ENCODE results near the gene KRTAP10-5.

The KRTAP10-5 gene

DNA sequence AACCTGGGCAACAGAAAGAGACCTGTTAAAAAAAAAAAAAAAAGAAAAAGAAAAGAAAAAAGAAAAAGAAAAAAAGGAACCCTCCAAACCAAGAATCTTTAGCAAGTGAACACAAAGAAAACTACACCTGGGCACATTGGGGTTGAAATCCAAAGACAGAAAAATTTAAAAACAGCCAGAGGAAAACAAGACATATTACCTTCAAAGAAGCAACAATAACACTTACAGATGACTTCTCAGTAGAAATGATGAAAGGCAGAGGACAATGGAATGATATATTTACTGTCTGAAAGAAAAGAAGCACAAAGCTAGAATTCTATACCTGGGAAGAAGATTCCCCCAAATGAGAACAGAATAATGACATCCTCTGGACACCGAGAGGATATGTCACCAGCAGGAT, 37.7 kb downstream of the KRTAP10-5 start:
- H3K27ac ChIP-seq = no peak overlapping the region
- in situ Hi-C loops (cut with HindIII; ENCODE audit: low pct_ligation_motif_present, low sequenced_read_pairs) = no loop called here
- no peak overlapping the region for H3K4me3 ChIP-seq (ENCODE audit: low read depth, low read length)
- no peaks in the 10 kb centered on the region for H3K36me3 ChIP-seq (replicated peaks)
- no peak for DNase-seq
- no peaks in the 10 kb centered on the region for H3K27me3 ChIP-seq (replicated peaks)
- TF ChIP-seq, protein P1, sequence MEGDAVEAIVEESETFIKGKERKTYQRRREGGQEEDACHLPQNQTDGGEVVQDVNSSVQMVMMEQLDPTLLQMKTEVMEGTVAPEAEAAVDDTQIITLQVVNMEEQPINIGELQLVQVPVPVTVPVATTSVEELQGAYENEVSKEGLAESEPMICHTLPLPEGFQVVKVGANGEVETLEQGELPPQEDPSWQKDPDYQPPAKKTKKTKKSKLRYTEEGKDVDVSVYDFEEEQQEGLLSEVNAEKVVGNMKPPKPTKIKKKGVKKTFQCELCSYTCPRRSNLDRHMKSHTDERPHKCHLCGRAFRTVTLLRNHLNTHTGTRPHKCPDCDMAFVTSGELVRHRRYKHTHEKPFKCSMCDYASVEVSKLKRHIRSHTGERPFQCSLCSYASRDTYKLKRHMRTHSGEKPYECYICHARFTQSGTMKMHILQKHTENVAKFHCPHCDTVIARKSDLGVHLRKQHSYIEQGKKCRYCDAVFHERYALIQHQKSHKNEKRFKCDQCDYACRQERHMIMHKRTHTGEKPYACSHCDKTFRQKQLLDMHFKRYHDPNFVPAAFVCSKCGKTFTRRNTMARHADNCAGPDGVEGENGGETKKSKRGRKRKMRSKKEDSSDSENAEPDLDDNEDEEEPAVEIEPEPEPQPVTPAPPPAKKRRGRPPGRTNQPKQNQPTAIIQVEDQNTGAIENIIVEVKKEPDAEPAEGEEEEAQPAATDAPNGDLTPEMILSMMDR (IDR thresholded peaks at IDR 0.05; ENCODE audit: low read depth, low read length, missing control alignments) = no peak

DNA sequence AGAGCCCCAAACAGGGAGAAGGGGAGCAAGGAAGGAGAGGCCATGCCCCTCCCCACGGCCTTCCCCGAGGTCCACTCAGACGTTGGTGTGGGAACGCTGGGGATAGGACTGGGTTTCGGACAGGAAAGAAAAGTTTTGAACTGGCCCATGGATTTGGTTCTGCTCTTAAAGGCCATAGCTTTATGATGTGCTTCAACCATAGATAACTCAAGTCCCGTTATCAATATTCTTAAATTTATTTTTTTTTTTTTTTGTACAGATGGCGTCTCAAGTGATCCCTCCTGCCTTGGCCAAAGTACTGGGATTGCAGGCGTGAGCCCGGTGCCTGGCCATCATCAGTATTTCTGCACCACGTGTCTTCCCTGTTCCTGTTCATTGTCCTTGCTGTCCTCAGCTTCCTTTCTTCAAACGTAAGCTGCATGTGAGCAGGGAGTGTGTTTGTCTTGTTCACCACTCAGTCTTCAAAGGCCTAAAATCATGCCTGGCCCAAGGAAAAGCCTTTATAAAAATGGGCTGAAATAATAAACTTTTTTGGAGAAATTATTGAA, 39.6 kb downstream of the KRTAP10-5 start:
- Histone ChIP-seq H3K27me3 (replicated peaks) (no peaks in the 10 kb centered on the region), H3K27ac (no peak overlapping the region), H3K36me3 (replicated peaks) (no peaks in the 10 kb centered on the region), H3K4me3 (ENCODE audit: low read depth, low read length) (no peak overlapping the region)
- TF ChIP-seq, protein P1 (IDR thresholded peaks at IDR 0.05; ENCODE audit: low read depth, low read length, missing control alignments) = no peak
- in situ Hi-C loops (cut with HindIII; ENCODE audit: low pct_ligation_motif_present, low sequenced_read_pairs) = no loop called here
- DNase-seq = no peak

DNA sequence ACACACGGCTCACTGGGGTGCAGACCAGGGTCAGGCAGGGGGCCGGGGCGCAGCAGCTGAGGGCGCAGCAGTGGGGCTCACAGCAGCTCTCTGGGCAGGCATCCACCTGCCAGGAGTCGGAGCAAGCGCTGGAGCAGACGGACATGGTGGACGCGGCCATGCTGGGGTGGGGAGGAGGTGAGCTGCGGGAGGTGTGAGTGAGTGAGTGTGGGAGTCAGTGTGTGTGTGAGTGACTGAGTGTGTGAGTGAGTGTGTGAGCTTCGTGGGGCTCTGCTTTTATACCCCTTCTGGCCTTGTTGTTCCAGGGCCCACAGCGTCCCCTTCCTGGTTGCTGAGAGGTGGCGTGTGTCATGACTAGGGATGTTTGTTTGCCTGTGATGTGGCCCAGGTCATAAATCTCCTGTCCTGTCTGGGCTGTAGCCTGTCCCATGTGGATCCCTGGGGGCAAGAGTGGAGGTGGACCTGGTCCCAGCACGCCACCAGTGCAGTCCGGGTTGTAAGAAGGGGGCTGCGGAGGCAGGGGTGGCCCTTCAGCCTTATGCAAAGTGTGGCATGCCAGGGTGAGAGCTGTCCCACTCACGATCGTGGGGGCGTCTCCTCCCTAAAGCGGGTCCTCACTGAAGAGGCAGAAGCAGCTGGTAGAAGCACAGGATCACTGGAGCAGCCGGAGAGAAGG, 40.3 kb downstream of the KRTAP10-5 start, which contains the start of gene KRTAP10-1:
TSS of gene KRTAP10-1 (minus strand) at position 205 of the 676 bp plus-strand sequence. CDS start at position 160, 45 bp downstream.
- Histone ChIP-seq H3K4me3 (ENCODE audit: low read depth, low read length) (no peak within 1 kb of the TSS), H3K27me3 (replicated peaks) (no peaks in the 10 kb centered on the region), H3K27ac (no peak within 1 kb of the TSS), H3K36me3 (replicated peaks) (no peaks in the 10 kb centered on the region)
- TF ChIP-seq, protein P1 (IDR thresholded peaks at IDR 0.05; ENCODE audit: low read depth, low read length, missing control alignments) = no peak
- DNase-seq = no peak
- in situ Hi-C loops (cut with HindIII; ENCODE audit: low pct_ligation_motif_present, low sequenced_read_pairs) = no loop called here

DNA sequence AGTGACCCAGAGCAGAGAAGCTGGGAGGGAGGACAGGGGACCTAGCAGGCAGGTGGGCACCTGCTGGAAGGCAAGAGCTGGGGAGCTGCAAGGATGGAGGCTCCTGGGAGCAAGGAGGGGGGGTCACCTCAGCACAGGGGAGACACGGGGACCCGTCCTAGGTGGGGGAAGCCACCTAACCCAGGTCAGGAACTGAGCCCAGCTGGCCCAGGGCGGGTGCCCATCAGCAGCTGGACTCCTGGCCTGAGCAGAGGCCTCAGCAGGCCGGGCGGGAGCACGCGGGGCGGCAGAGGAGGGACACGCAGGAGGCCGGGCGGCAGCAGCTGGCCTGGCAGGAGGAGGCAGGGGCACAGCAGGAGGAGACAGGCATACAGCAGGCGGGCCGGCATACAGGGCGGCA, 41.4 kb downstream of the KRTAP10-5 start:
- no peak overlapping the region for H3K27ac ChIP-seq
- no peak overlapping the region for H3K4me3 ChIP-seq (ENCODE audit: low read depth, low read length)
- in situ Hi-C loops (cut with HindIII; ENCODE audit: low pct_ligation_motif_present, low sequenced_read_pairs) = no loop called here
- TF ChIP-seq, protein P1 (IDR thresholded peaks at IDR 0.05; ENCODE audit: low read depth, low read length, missing control alignments) = no peak
- DNase-seq = no peak
- no peaks in the 10 kb centered on the region for H3K36me3 ChIP-seq (replicated peaks)
- no peaks in the 10 kb centered on the region for H3K27me3 ChIP-seq (replicated peaks)

DNA sequence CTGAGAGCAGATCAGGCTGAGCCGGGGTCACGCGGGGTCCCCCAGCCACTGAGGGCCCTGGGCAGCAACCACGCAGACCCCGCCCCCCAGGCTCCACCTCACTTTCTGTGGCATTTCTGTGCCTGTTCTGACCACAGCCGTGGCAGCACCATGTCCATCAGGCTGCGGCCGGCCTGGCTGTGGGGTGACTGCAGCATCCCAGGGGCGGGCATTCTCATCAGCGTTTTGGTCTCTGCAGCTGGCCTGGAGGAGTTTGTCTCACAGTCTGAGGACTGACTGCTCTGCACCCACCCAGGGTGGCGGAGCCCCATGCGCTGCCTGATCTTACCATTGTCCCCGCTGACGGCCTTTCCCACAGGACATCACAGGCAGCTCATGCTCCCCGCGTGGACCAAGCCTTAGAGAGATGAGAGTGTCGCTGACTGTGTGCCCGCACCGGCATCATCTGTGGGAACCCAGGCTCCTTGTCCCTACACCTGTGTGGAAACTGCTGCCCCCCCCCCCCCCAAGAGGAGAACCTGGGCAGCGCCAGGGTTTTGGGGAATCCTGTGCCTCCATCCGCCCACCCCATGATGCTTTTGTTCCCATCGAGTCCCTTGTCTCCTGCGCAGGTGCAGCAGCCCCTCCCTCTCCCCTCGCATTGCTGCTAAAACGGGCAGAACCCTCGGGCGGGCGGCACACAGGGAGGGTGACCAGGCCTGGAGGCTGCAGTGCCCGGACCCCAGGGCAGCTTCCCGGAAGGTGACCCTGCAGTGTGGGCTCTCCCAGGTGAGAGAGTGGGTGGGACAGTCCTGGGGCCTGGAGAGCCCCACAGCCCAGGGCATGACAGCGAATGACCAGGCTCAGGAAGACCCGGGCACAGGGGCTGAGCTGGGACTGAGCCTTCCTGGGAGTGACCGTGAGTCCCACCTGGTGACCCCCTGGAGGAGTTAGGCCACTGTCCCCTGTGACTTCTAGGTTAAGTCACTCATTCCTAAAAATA, 42.2 kb downstream of the KRTAP10-5 start:
- H3K27me3 ChIP-seq (replicated peaks) = no peaks in the 10 kb centered on the region
- no peaks in the 10 kb centered on the region for H3K36me3 ChIP-seq (replicated peaks)
- in situ Hi-C loops (cut with HindIII; ENCODE audit: low pct_ligation_motif_present, low sequenced_read_pairs) = no loop called here
- TF ChIP-seq, protein P1 (IDR thresholded peaks at IDR 0.05; ENCODE audit: low read depth, low read length, missing control alignments) = no peak
- no peak for DNase-seq
- H3K27ac ChIP-seq = no peak overlapping the region
- H3K4me3 ChIP-seq (ENCODE audit: low read depth, low read length) = no peak overlapping the region

Measured in brain microvascular endothelial cell (primary cell).